Measurements from ENCODE around the gene LEAP2.

DNA sequence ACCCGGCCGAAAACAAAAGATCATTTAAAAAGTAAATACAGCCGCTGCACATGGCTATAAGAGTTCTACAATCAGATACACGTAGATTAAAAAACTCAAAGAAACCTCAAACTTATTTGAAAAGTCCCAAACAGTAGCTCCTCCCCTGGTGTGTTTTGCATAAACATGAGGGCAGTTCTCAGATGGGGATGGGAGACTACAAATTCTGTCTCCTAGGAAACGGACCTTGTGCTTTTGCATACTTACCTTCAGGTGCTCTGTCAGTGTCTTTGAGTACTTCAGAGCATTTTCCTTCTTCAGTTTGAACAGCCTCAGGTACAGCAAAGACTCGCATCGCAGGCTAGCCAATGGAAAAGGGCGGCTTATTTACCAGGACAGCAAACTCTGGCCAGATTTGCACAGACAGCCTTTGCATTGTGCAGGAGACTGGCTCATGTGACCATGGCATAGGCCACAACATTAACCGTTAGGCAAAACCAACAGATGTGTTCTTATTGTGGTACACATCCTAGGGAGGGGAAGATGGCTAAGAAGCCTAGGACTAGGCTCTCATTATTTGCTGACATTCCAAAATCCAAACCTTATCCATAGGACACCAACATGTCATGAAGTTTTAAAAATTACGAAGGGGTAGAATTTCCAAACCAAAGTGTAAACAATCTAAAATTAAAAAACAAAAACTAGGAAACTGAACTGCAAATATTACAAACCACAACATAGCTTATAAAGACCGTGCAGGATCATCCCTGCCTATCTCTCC lies 12.8 kb downstream of the LEAP2 start:
- TF ChIP-seq, protein P1, sequence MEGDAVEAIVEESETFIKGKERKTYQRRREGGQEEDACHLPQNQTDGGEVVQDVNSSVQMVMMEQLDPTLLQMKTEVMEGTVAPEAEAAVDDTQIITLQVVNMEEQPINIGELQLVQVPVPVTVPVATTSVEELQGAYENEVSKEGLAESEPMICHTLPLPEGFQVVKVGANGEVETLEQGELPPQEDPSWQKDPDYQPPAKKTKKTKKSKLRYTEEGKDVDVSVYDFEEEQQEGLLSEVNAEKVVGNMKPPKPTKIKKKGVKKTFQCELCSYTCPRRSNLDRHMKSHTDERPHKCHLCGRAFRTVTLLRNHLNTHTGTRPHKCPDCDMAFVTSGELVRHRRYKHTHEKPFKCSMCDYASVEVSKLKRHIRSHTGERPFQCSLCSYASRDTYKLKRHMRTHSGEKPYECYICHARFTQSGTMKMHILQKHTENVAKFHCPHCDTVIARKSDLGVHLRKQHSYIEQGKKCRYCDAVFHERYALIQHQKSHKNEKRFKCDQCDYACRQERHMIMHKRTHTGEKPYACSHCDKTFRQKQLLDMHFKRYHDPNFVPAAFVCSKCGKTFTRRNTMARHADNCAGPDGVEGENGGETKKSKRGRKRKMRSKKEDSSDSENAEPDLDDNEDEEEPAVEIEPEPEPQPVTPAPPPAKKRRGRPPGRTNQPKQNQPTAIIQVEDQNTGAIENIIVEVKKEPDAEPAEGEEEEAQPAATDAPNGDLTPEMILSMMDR (IDR thresholded peaks at IDR 0.05) = no peak
- no peak for TF ChIP-seq POLR2A (IDR thresholded peaks at IDR 0.05)
